GM23248 (cell line): Measurements from ENCODE around the gene FREY1.

Experiments used
- EZH2 ChIP-seq: fragments of 200-600 bp; sonication (generic); IDR thresholded peaks from 2 replicates; pipeline ENCODE4 v1.6.1; 2018; ENCODE audit warnings: antibody characterized with exemption, mild to moderate bottlenecking; ENCODE audit not compliant: insufficient read depth, poor library complexity, severe bottlenecking
- EZH2phosphoT487 ChIP-seq: fragments of 200-600 bp; sonication (generic); IDR thresholded peaks from 2 replicates; pipeline ENCODE4 v1.6.1; 2018; ENCODE audit warnings: antibody characterized with exemption, moderate library complexity, mild to moderate bottlenecking, low read depth; ENCODE audit not compliant: insufficient read depth

- TF ChIP-seq EZH2phosphoT487 (no peak), EZH2 (no peak)
These were observed 17.1 kb downstream of the FREY1 start for GRCh38 chr11:45889966-45890365.
